ENCODE data around the gene MBD3L5. TPM values are rescaled to one million over a fixed set of nuclear protein-coding genes. Genes with fewer than 3 reads are reported as not detected.
"Not testable (repeated sequence)": the region's sequence is repeated elsewhere in the genome, so short reads cannot be mapped to it uniquely, and the experiment has no call there.

The MBD3L5 gene
- total RNA-seq (2014; rRNA removed; shearing (Covaris generic)) = not detected in 2 replicates

GRCh38 chr19:7030278-7030677 is at the start of gene MBD3L5:
Gene MBD3L5 (plus strand): TSS chr19:7030578. CDS start chr19:7030612, 34 bp downstream.
- H3K9me3 ChIP-seq (replicated peaks); H3K36me3 ChIP-seq; DNase-seq (ENCODE audit: low read depth in 1 of 2, low spot score in 2 of 2); H3K27me3 ChIP-seq (replicated peaks); H3K27ac ChIP-seq; H3K4me1 ChIP-seq (replicated peaks); H3K4me3 ChIP-seq: not testable (repeated sequence)

- Histone ChIP-seq H3K27ac (no peak overlapping the region), H3K4me3 (no peak overlapping the region), H3K36me3 (no peaks in the 10 kb centered on the region), H3K9me3 (replicated peaks) (peaks cover 5% of the 10 kb centered on the region), H3K27me3 (replicated peaks) (no peaks in the 10 kb centered on the region), H3K4me1 (replicated peaks) (no peaks in the 10 kb centered on the region)
- no peak for DNase-seq (ENCODE audit: low read depth in 1 of 2, low spot score in 2 of 2)
These were observed 46.9 kb upstream of the MBD3L5 start for GRCh38 chr19:6983448-6983847.

DNA sequence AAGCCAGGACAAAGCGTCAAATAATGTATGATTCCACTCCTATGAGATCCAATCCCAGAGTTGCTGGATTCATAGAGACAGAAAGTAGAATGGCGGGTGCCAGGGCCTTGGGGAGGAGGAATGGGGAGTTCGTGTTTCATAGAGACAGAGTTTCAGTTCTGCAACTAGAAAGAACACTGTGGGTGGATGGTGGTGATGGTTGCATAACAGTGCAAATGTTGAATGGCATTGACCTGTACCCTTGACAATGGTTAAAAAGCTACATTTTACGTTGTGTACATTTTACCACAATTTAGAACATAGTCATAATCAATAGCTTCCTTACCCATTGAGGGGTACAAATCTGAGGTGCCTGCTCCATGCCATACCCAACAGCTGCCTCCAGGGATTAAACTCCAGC is 42.5 kb upstream of the MBD3L5 start:
- Histone ChIP-seq H3K4me3 (no peak overlapping the region), H3K27me3 (replicated peaks) (no peaks in the 10 kb centered on the region), H3K27ac (no peak overlapping the region), H3K4me1 (replicated peaks) (no peaks in the 10 kb centered on the region), H3K9me3 (replicated peaks) (peaks cover 5% of the 10 kb centered on the region), H3K36me3 (no peaks in the 10 kb centered on the region)
- no peak for DNase-seq (ENCODE audit: low read depth in 1 of 2, low spot score in 2 of 2)

GRCh38 chr19:6988257-6988656 is 42.1 kb upstream of the MBD3L5 start:
- Histone ChIP-seq H3K4me1 (replicated peaks) (no peaks in the 10 kb centered on the region), H3K4me3 (no peak overlapping the region), H3K36me3 (no peaks in the 10 kb centered on the region), H3K9me3 (replicated peaks) (peaks cover 5% of the 10 kb centered on the region), H3K27ac (no peak overlapping the region), H3K27me3 (replicated peaks) (no peaks in the 10 kb centered on the region)
- no peak for DNase-seq (ENCODE audit: low read depth in 1 of 2, low spot score in 2 of 2)

DNA sequence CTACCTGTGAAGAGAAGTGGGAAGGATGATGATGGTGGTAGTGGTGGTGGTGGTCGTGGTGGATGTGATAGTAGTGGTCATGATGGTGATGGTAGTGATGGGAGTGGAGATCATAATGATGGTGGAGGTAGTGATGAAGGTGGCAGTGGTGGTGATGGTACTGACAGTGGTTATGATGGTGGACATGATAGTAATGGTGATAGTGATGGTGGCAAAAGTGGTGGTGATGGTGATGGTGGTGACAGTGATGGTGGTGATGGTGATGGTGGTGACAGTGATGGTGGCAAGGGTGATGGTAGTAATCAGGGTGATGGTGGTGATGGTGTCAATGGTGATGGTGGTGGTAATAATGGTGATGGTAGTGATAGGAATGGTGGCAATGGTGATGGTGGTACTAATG is 35.3 kb upstream of the MBD3L5 start:
- H3K27me3 ChIP-seq (replicated peaks) = no peaks in the 10 kb centered on the region

GRCh38 chr19:6996810-6997209 is 33.6 kb upstream of the MBD3L5 start:
- H3K36me3 ChIP-seq = no peaks in the 10 kb centered on the region
- H3K27ac ChIP-seq = no peak overlapping the region
- H3K4me3 ChIP-seq = no peak overlapping the region
- H3K27me3 ChIP-seq (replicated peaks) = no peaks in the 10 kb centered on the region
- H3K9me3 ChIP-seq (replicated peaks) = 0 out of 2 replicates have a peak, but pooled peaks cover 5% of the 10 kb centered on the region
- no peak for DNase-seq (ENCODE audit: low read depth in 1 of 2, low spot score in 2 of 2)
- H3K4me1 ChIP-seq (replicated peaks) = no peaks in the 10 kb centered on the region

More for the DNA sequence above, 35.3 kb upstream of the MBD3L5 start:
- Histone ChIP-seq H3K4me1 (replicated peaks) (no peaks in the 10 kb centered on the region), H3K9me3 (replicated peaks) (0 out of 2 replicates have a peak, but pooled peaks cover 5% of the 10 kb centered on the region), H3K4me3 (no peak overlapping the region), H3K36me3 (no peaks in the 10 kb centered on the region), H3K27ac (no peak overlapping the region)
- DNase-seq (ENCODE audit: low read depth in 1 of 2, low spot score in 2 of 2) = no peak

DNA sequence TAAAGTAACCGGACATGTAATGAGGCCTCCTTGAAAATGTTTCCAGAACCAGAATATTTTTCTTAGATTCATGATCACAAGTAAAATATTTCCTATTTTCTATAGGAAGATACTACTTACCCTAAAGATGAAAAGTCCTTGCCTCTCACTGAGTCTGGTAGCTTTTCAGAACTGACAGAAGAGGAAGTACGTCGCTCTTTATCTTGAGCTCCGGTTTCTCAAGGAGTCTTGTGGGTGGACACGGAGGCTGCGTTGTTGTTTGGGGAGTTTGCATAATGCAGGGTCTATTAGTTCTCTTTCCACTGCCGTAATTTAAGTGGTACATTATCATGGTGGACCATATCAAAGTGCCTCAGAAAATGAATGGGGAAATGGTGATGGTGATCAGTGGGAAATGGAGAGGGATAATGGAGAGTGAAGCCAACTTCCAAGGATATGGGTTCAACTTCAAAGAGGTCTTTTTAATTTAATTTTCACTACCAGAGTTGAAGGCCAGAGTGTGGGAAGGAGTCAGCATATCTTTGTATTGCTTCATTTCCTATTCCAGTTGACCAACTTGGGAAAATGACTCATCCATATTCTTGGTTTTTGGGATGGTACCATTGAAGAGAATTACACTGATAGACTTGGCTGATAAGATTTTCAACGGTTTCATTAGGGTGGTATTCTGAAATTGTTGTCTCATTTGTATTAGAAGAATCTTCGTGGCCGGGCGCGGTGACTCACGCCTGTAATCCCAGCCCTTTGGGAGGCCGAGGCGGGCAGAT is 32.5 kb upstream of the MBD3L5 start:
- no peak overlapping the region for H3K27ac ChIP-seq
- H3K27me3 ChIP-seq (replicated peaks) = no peaks in the 10 kb centered on the region
- no peak overlapping the region for H3K4me3 ChIP-seq
- H3K4me1 ChIP-seq (replicated peaks) = no peaks in the 10 kb centered on the region
- H3K36me3 ChIP-seq = no peaks in the 10 kb centered on the region
- DNase-seq (ENCODE audit: low read depth in 1 of 2, low spot score in 2 of 2) = no peak
- 0 out of 2 replicates have a peak, but pooled peaks cover 5% of the 10 kb centered on the region for H3K9me3 ChIP-seq (replicated peaks)

- no peak for DNase-seq (ENCODE audit: low read depth in 1 of 2, low spot score in 2 of 2)
- Histone ChIP-seq H3K27ac (no peak overlapping the region), H3K9me3 (replicated peaks) (0 out of 2 replicates have a peak, but pooled peaks cover 2% of the 10 kb centered on the region), H3K36me3 (no peaks in the 10 kb centered on the region), H3K4me3 (no peak overlapping the region), H3K4me1 (replicated peaks) (no peaks in the 10 kb centered on the region), H3K27me3 (replicated peaks) (no peaks in the 10 kb centered on the region)
These were observed 30.4 kb upstream of the MBD3L5 start for GRCh38 chr19:6999933-7000332.

DNA sequence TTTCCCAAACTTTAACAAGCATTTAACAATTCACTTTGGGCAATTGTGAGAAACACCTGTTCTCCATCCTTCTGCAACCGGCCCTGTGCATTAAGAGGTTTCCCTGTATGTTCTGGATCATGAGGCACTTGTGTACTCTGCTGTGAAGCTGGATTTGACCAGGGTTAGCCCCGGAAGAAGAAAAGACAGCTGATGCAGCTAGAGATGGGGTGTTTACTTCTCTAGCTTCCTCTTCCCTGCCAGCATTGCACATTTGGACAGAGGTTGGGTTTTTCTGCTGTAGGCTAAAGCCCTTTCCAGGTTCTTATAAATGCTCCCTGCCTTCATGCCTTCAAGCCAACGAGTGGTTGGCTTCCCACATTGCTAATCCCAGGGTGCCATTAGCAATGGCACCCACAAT is 30.0 kb upstream of the MBD3L5 start:
- Histone ChIP-seq H3K4me3 (no peak overlapping the region), H3K9me3 (replicated peaks) (no peaks in the 10 kb centered on the region), H3K4me1 (replicated peaks) (no peaks in the 10 kb centered on the region), H3K27me3 (replicated peaks) (no peaks in the 10 kb centered on the region), H3K27ac (no peak overlapping the region), H3K36me3 (no peaks in the 10 kb centered on the region)
- DNase-seq (ENCODE audit: low read depth in 1 of 2, low spot score in 2 of 2) = no peak

GRCh38 chr19:7000816-7001215 is 29.6 kb upstream of the MBD3L5 start:
- no peaks in the 10 kb centered on the region for H3K9me3 ChIP-seq (replicated peaks)
- H3K27me3 ChIP-seq (replicated peaks) = no peaks in the 10 kb centered on the region
- DNase-seq (ENCODE audit: low read depth in 1 of 2, low spot score in 2 of 2) = no peak
- H3K27ac ChIP-seq = no peak overlapping the region
- H3K4me3 ChIP-seq = no peak overlapping the region
- no peaks in the 10 kb centered on the region for H3K4me1 ChIP-seq (replicated peaks)
- H3K36me3 ChIP-seq = no peaks in the 10 kb centered on the region

DNA sequence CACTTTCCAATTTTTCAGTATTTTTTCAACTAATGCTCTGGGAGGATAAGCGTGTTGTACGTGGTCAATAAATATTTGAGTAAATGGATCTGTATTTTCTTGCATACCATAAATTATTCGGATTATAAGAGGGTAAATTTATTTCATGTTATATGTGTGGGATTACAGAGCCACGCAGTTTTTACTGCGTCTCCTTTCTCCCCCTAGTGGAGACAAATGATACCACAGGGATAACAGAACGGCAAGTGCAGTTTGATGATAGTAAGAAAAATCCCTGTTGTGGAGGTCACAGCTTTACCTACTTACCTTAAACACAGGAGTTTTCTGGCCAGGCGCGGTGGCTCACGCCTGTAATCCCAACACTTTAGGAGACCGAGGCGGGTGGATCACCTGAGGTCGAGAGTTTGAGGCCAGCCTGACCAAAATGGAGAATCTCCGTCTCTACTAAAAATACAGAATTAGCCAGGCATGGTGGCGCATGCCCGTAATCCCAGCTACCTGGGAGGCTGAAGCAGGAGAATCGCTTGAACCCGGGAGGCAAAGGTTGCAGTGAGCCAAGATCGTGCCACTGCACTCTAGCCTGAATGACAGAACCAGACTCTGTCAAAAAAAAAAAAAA is 26.0 kb upstream of the MBD3L5 start:
- Histone ChIP-seq H3K9me3 (replicated peaks) (no peaks in the 10 kb centered on the region), H3K27ac (no peak overlapping the region), H3K4me1 (replicated peaks) (no peaks in the 10 kb centered on the region), H3K27me3 (replicated peaks) (no peaks in the 10 kb centered on the region), H3K4me3 (no peak overlapping the region), H3K36me3 (no peaks in the 10 kb centered on the region)
- DNase-seq (ENCODE audit: low read depth in 1 of 2, low spot score in 2 of 2) = peak in 1 of 2 experiments; percentile 5

DNA sequence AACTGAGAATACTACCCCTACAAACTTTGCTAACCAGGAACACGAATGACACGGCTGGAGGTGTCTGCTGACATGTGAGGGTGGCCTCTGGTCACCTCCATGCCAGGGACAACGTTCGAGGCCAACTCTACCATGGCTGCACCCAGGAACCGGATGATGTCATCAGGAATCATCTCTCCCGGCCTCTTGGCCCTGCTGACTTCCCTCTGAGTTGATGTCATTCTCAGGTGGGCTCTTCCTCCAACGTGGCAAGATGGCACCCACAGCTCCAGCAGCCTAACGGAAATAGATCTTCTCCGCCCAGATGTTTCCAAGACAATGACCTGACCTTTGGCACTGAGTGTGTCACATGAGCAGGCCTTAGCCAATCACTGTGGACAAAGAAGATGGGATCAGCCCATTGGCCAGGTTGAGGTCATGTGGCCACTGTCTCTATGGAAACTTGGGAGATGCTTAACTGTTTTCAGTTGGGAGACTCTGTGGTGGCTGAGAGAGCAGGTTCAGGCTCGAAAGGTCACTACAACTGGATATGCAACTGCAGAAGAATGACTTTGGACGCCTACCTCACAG is 24.2 kb upstream of the MBD3L5 start:
- H3K27me3 ChIP-seq (replicated peaks) = no peaks in the 10 kb centered on the region
- DNase-seq (ENCODE audit: low read depth in 1 of 2, low spot score in 2 of 2) = no peak

DNA sequence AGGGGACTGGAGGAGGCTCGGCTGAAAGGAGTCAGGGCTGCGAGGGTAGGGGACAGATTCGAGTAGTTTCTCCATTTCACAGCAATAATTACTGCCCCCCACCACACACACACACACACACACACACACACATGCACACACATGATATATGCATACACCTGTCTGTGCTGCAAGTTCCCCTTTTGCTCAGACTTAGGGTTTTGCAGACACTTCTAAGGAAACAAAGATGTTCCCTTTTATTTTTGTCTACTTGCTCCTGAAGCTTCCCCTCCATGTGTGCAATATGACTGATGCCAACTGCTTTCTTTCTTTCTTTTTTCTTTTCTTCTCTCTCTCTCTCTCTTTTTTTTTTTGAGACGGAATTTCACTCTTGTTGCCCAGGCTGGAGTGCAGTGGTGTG is 22.5 kb upstream of the MBD3L5 start:
- Histone ChIP-seq H3K9me3 (replicated peaks) (no peaks in the 10 kb centered on the region), H3K27me3 (replicated peaks) (no peaks in the 10 kb centered on the region)

More for the DNA sequence above, 24.2 kb upstream of the MBD3L5 start:
- no peaks in the 10 kb centered on the region for H3K4me1 ChIP-seq (replicated peaks)
- no peak overlapping the region for H3K27ac ChIP-seq
- H3K4me3 ChIP-seq = no peak overlapping the region
- H3K9me3 ChIP-seq (replicated peaks) = no peaks in the 10 kb centered on the region
- no peaks in the 10 kb centered on the region for H3K36me3 ChIP-seq

More for the DNA sequence above, 22.5 kb upstream of the MBD3L5 start:
- Histone ChIP-seq H3K4me1 (replicated peaks) (no peaks in the 10 kb centered on the region), H3K27ac (no peak overlapping the region), H3K36me3 (no peaks in the 10 kb centered on the region), H3K4me3 (no peak overlapping the region)
- DNase-seq (ENCODE audit: low read depth in 1 of 2, low spot score in 2 of 2) = no peak
